GM12865 (cell line): ENCODE data around the gene BACE2.

Source experiments
- DNase-seq: peaks from one replicate; pipeline ENCODE4 v3.0.0; 2010; ENCODE audit warnings: low read depth
- H3K4me3 ChIP-seq: 2 replicates; pipeline ENCODE4 v1.5.1; 2011; ENCODE audit warnings: mild to moderate bottlenecking, low read depth, low read length, control low read depth
- CTCF ChIP-seq: IDR thresholded peaks from 2 replicates; pipeline ENCODE4 v1.5.1; 2011; ENCODE audit warnings: low read length, control low read depth, low read depth, inconsistent platforms; ENCODE audit not compliant: insufficient read depth; ENCODE audit errors: missing control alignments

The BACE2 gene

GRCh38 chr21:41325138-41325912, 157.4 kb downstream of the BACE2 start:
- DNase-seq: no peak
- H3K4me3 ChIP-seq: no peak overlapping the region
- TF ChIP-seq CTCF: no peak

- H3K4me3 ChIP-seq: no peak overlapping the region
- no peak for TF ChIP-seq CTCF
- no peak for DNase-seq
These were observed 158.6 kb downstream of the BACE2 start for GRCh38 chr21:41326414-41327080.

- DNase-seq: no peak
- no peak overlapping the region for H3K4me3 ChIP-seq
- no peak for TF ChIP-seq CTCF
These were observed 159.8 kb downstream of the BACE2 start for GRCh38 chr21:41327753-41328152.

- TF ChIP-seq CTCF: no peak
- no peak overlapping the region for H3K4me3 ChIP-seq
- DNase-seq: no peak
These were observed 161.0 kb downstream of the BACE2 start for GRCh38 chr21:41328660-41329607.
